ENCODE measurements around the gene NCAPD3. TPM values are rescaled to one million over a fixed set of nuclear protein-coding genes. Genes with fewer than 3 reads are reported as not detected.

Gene NCAPD3
- total RNA-seq, 1 experiment from 2014 or later, result 52.2 TPM

DNA sequence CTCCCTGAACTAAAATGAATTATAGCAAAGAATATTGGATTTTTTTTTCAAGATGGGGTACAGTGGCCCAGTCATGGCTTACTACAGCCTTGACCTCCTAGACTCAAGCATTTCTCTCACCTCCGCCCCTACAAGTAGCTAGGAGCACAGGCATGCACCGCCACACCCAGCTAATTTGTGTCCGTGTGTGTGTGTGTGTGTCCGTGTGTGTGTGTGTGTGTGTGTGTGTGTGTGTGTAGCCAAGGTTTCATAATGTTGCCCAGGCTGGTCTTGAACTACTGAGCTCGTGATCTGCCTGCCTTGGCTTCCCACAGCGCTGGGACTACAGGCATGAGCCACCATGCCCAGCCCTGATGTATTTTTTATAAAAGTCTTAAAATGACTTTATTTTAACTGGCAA is 16.8 kb upstream of the NCAPD3 start:
- no peak overlapping the region for H3K27ac Mint-ChIP-seq
- Histone ChIP-seq H4K20me1 (ENCODE audit: control insufficient read depth, insufficient read depth, insufficient read length) (no peaks in the 10 kb centered on the region), H2BK12ac (ENCODE audit: insufficient read length, low read depth, low read length) (no peak overlapping the region), H3K56ac (ENCODE audit: insufficient read length, low read depth, low read length) (no peak overlapping the region), H2BK20ac (ENCODE audit: low read depth, low read length, poor library complexity, severe bottlenecking) (no peak overlapping the region), H3K9me3 (ENCODE audit: control insufficient read depth, low read depth, low read length) (no peaks in the 10 kb centered on the region), H4K91ac (ENCODE audit: insufficient read length, low read depth, low read length) (no peak overlapping the region), H3K27me3 (ENCODE audit: insufficient read depth, low read length) (no peaks in the 10 kb centered on the region), H3K27ac (ENCODE audit: insufficient read length, low read depth, low read length) (no peak overlapping the region), H2AFZ (ENCODE audit: low read length) (no peak overlapping the region), H2BK15ac (ENCODE audit: low read depth, low read length) (no peak overlapping the region), H4K8ac (replicated peaks; ENCODE audit: insufficient read length, low read depth, low read length) (no peak overlapping the region), H4K5ac (ENCODE audit: insufficient read length, low read depth, low read length) (no peak overlapping the region), H3K18ac (ENCODE audit: insufficient read length, low read depth, low read length) (no peak overlapping the region), H3K23me2 (ENCODE audit: insufficient read length, low read depth, low read length, poor library complexity, severe bottlenecking) (no peaks in the 10 kb centered on the region), H3K14ac (ENCODE audit: insufficient read depth, low read length) (no peak overlapping the region), H2BK120ac (ENCODE audit: low read depth, low read length, poor library complexity, severe bottlenecking) (no peak overlapping the region), H3K79me2 (ENCODE audit: insufficient read depth, low read length) (no peaks in the 10 kb centered on the region), H3K4ac (ENCODE audit: low read depth, low read length) (no peak overlapping the region), H3T11ph (ENCODE audit: low read length) (no peak overlapping the region), H2BK5ac (ENCODE audit: insufficient read length, low read length) (no peak overlapping the region), H3K4me2 (ENCODE audit: insufficient read depth, insufficient read length, low read length) (no peak overlapping the region), H3K4me1 (ENCODE audit: insufficient read depth, low read length) (no peaks in the 10 kb centered on the region), H3K23ac (ENCODE audit: insufficient read length, low read depth, low read length) (no peak overlapping the region), H3K9ac (ENCODE audit: extremely low read depth, insufficient read length, low read length) (no peak overlapping the region), H3K79me1 (ENCODE audit: insufficient read depth, low read depth, low read length, poor library complexity, severe bottlenecking) (no peaks in the 10 kb centered on the region), H2AK5ac (ENCODE audit: insufficient read length, low read length) (no peak overlapping the region)
- H3K4me3 Mint-ChIP-seq, result no peak overlapping the region
- no peak for DNase-seq
- TF ChIP-seq, protein P1, sequence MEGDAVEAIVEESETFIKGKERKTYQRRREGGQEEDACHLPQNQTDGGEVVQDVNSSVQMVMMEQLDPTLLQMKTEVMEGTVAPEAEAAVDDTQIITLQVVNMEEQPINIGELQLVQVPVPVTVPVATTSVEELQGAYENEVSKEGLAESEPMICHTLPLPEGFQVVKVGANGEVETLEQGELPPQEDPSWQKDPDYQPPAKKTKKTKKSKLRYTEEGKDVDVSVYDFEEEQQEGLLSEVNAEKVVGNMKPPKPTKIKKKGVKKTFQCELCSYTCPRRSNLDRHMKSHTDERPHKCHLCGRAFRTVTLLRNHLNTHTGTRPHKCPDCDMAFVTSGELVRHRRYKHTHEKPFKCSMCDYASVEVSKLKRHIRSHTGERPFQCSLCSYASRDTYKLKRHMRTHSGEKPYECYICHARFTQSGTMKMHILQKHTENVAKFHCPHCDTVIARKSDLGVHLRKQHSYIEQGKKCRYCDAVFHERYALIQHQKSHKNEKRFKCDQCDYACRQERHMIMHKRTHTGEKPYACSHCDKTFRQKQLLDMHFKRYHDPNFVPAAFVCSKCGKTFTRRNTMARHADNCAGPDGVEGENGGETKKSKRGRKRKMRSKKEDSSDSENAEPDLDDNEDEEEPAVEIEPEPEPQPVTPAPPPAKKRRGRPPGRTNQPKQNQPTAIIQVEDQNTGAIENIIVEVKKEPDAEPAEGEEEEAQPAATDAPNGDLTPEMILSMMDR (conservative IDR thresholded peaks at IDR 0.05), result no peak
- peaks cover 8 to 41% (median 17%) of the 10 kb centered on the region in 3 experiments; a peak in 6 of 7 replicates for H3K36me3 Mint-ChIP-seq (ENCODE audit: insufficient read depth in 1 of 3, low read depth in 3 of 3)
- H3K9me3 Mint-ChIP-seq, result no peaks in the 10 kb centered on the region
- no peaks in the 10 kb centered on the region for H3K27me3 Mint-ChIP-seq (ENCODE audit: low read depth)
- H3K4me1 Mint-ChIP-seq, result peaks cover 2 to 8% of the 10 kb centered on the region in 2 experiments; a peak in 3 of 4 replicates
- WGBS (ENCODE audit: extremely low coverage, insufficient read length, low lambda C conversion rate), result no CpG with 5 or more reads among the region's 6 CpGs
